Measurements from ENCODE around the gene FAM98A. TPM values are rescaled to one million over a fixed set of nuclear protein-coding genes. Genes with fewer than 3 reads are reported as not detected.

The FAM98A gene
- total RNA-seq, 3 donors from 2014 or later (not counting 1 experiment from before 2014, with no cell fraction given), result 17.3 to 32.9 (median 22.2) TPM

- 88% methylated on average over 2 of the region's 4 CpGs for whole genome bisulfite sequencing (ENCODE audit: insufficient coverage)
- H3K4me3 Mint-ChIP-seq, result no peak overlapping the region
- no peak for ATAC-seq
Observed at GRCh38 chr2:33607251-33607721, 8.2 kb upstream of the FAM98A start.

GRCh38 chr2:33606622-33607021, 7.5 kb upstream of the FAM98A start:
- intact Hi-C loops (cut with micrococcal nuclease), result no loop called here
- Histone ChIP-seq H3K9me3 (ENCODE audit: control insufficient read depth, insufficient read depth, low read length) (no peaks in the 10 kb centered on the region), H3K27ac (ENCODE audit: low read length) (no peak overlapping the region), H3K27me3 (ENCODE audit: control insufficient read depth, insufficient read depth, low read length) (no peaks in the 10 kb centered on the region), H3K4me1 (ENCODE audit: control insufficient read depth, insufficient read depth, low read length) (no peaks in the 10 kb centered on the region), H3K36me3 (ENCODE audit: control insufficient read depth, insufficient read depth, low read length) (no peaks in the 10 kb centered on the region), H3K4me3 (ENCODE audit: low read length) (no peak overlapping the region)
- ATAC-seq, result no peak
- no peaks in the 10 kb centered on the region for H3K4me1 Mint-ChIP-seq
- TF ChIP-seq, protein P1, sequence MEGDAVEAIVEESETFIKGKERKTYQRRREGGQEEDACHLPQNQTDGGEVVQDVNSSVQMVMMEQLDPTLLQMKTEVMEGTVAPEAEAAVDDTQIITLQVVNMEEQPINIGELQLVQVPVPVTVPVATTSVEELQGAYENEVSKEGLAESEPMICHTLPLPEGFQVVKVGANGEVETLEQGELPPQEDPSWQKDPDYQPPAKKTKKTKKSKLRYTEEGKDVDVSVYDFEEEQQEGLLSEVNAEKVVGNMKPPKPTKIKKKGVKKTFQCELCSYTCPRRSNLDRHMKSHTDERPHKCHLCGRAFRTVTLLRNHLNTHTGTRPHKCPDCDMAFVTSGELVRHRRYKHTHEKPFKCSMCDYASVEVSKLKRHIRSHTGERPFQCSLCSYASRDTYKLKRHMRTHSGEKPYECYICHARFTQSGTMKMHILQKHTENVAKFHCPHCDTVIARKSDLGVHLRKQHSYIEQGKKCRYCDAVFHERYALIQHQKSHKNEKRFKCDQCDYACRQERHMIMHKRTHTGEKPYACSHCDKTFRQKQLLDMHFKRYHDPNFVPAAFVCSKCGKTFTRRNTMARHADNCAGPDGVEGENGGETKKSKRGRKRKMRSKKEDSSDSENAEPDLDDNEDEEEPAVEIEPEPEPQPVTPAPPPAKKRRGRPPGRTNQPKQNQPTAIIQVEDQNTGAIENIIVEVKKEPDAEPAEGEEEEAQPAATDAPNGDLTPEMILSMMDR (IDR thresholded peaks at IDR 0.05), result no peak
- 95% methylated on average over 7 of the region's 7 CpGs for WGBS (ENCODE audit: insufficient coverage)
- no peak overlapping the region for H3K4me3 Mint-ChIP-seq
- H3K27ac Mint-ChIP-seq, result no peak overlapping the region
- H3K9me3 Mint-ChIP-seq, result no peaks in the 10 kb centered on the region
- peaks cover 4 to 14% of the 10 kb centered on the region in 2 donors for H3K27me3 Mint-ChIP-seq (ENCODE audit: low read depth in 2 of 2)
- DNase-seq, result no peak
- no peaks in the 10 kb centered on the region for H3K36me3 Mint-ChIP-seq

More at GRCh38 chr2:33607251-33607721, 8.2 kb upstream of the FAM98A start:
- Histone ChIP-seq H3K9me3 (ENCODE audit: control insufficient read depth, insufficient read depth, low read length) (no peaks in the 10 kb centered on the region), H3K27me3 (ENCODE audit: control insufficient read depth, insufficient read depth, low read length) (no peaks in the 10 kb centered on the region), H3K36me3 (ENCODE audit: control insufficient read depth, insufficient read depth, low read length) (no peaks in the 10 kb centered on the region), H3K4me3 (ENCODE audit: low read length) (no peak overlapping the region), H3K27ac (ENCODE audit: low read length) (no peak overlapping the region), H3K4me1 (ENCODE audit: control insufficient read depth, insufficient read depth, low read length) (no peaks in the 10 kb centered on the region)
- no peaks in the 10 kb centered on the region for H3K4me1 Mint-ChIP-seq
- no peaks in the 10 kb centered on the region for H3K36me3 Mint-ChIP-seq
- peaks cover 4 to 14% of the 10 kb centered on the region in 2 donors for H3K27me3 Mint-ChIP-seq (ENCODE audit: low read depth in 2 of 2)
- intact Hi-C loops (cut with micrococcal nuclease), result no loop called here
- DNase-seq, result no peak
- no peaks in the 10 kb centered on the region for H3K9me3 Mint-ChIP-seq
- H3K27ac Mint-ChIP-seq, result no peak overlapping the region
- TF ChIP-seq, protein P1 (IDR thresholded peaks at IDR 0.05), result no peak

- Mint-ChIP-seq H3K36me3 (no peaks in the 10 kb centered on the region), H3K27ac (no peak overlapping the region), H3K9me3 (no peaks in the 10 kb centered on the region), H3K4me3 (no peak overlapping the region), H3K4me1 (no peaks in the 10 kb centered on the region), H3K27me3 (ENCODE audit: low read depth in 2 of 2) (peaks cover 4 to 14% of the 10 kb centered on the region in 2 donors)
- Histone ChIP-seq H3K36me3 (ENCODE audit: control insufficient read depth, insufficient read depth, low read length) (no peaks in the 10 kb centered on the region), H3K27me3 (ENCODE audit: control insufficient read depth, insufficient read depth, low read length) (no peaks in the 10 kb centered on the region), H3K4me1 (ENCODE audit: control insufficient read depth, insufficient read depth, low read length) (no peaks in the 10 kb centered on the region), H3K9me3 (ENCODE audit: control insufficient read depth, insufficient read depth, low read length) (no peaks in the 10 kb centered on the region), H3K4me3 (ENCODE audit: low read length) (no peak overlapping the region), H3K27ac (ENCODE audit: low read length) (no peak overlapping the region)
- 67% methylated on average over 1 of the region's 4 CpGs for WGBS (ENCODE audit: insufficient coverage)
- no peak for ATAC-seq
- no peak for DNase-seq
- TF ChIP-seq, protein P1 (IDR thresholded peaks at IDR 0.05), result no peak
- intact Hi-C loops (cut with micrococcal nuclease), result no loop called here
Observed at GRCh38 chr2:33606100-33606499, 7.0 kb upstream of the FAM98A start.

DNA sequence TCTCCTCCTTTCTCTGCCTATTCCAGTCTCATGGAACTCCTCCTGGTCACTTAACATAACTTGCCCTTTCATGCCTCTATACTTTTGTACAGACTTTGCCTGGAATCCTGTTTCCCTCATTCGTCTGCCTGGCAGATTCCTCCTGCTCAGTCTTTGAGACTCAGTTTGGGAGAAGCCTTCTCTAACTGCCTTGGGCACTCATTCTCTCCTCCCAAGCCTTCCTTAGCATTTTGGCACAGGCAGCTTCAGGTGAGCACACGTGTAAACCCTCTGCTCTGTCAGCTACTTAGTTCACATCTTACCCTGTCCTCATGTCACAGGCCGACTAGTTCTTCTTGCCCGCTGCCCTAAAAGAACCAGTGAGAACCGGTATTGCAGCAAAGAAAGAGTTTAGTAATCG, 6.0 kb upstream of the FAM98A start:
- no peaks in the 10 kb centered on the region for H3K4me1 ChIP-seq (ENCODE audit: control insufficient read depth, insufficient read depth, low read length)
- H3K4me3 ChIP-seq (ENCODE audit: low read length), result no peak overlapping the region
- intact Hi-C loops (cut with micrococcal nuclease), result no loop called here
- DNase-seq (no peak), ATAC-seq (no peak)
- WGBS (ENCODE audit: insufficient coverage), result 95% methylated on average over 6 of the region's 6 CpGs
- Mint-ChIP-seq H3K27me3 (ENCODE audit: low read depth in 2 of 2) (peaks cover 4 to 14% of the 10 kb centered on the region in 2 donors), H3K36me3 (no peaks in the 10 kb centered on the region), H3K4me3 (no peak overlapping the region), H3K9me3 (no peaks in the 10 kb centered on the region), H3K27ac (no peak overlapping the region), H3K4me1 (peaks cover 0 to under 1% of the 10 kb centered on the region in 2 donors)
- no peak overlapping the region for H3K27ac ChIP-seq (ENCODE audit: low read length)
- no peaks in the 10 kb centered on the region for H3K36me3 ChIP-seq (ENCODE audit: control insufficient read depth, insufficient read depth, low read length)
- TF ChIP-seq, protein P1 (IDR thresholded peaks at IDR 0.05), result no peak
- no peaks in the 10 kb centered on the region for H3K9me3 ChIP-seq (ENCODE audit: control insufficient read depth, insufficient read depth, low read length)
- no peaks in the 10 kb centered on the region for H3K27me3 ChIP-seq (ENCODE audit: control insufficient read depth, insufficient read depth, low read length)
